SK-N-SH (cell line): ENCODE measurements around the gene PPM1K.

ENCODE experiments used
- CTCF ChIP-seq: fragments of 200-600 bp; sonication (generic); IDR thresholded peaks from 2 replicates; pipeline ENCODE4 v1.6.1; 2017; ENCODE audit warnings: antibody characterized with exemption, mild to moderate bottlenecking, moderate library complexity
- EZH2phosphoT487 ChIP-seq: fragments of 200-600 bp; sonication (generic); IDR thresholded peaks from 2 replicates; pipeline ENCODE4 v1.6.1; 2017; ENCODE audit warnings: low read depth, mixed run types, mild to moderate bottlenecking, antibody characterized with exemption, moderate library complexity, borderline replicate concordance
- FOSL2 ChIP-seq: IDR thresholded peaks from 2 replicates; pipeline ENCODE4 v1.4.0; 2012; ENCODE audit warnings: low read depth, mild to moderate bottlenecking, moderate library complexity, borderline replicate concordance
- JUND ChIP-seq: IDR thresholded peaks from 2 replicates; pipeline ENCODE4 v1.4.0; 2012
- POLR2AphosphoS5 ChIP-seq: IDR thresholded peaks from 2 replicates; pipeline ENCODE4 v1.6.1; 2012; ENCODE audit warnings: low read depth, low read length
- REST ChIP-seq: IDR thresholded peaks from 2 replicates; pipeline ENCODE4 v1.6.1; 2012; ENCODE audit warnings: mild to moderate bottlenecking, low read depth, low read length, moderate library complexity
- RXRA ChIP-seq: IDR thresholded peaks from 2 replicates; pipeline ENCODE4 v1.4.0; 2012; ENCODE audit warnings: low read depth, mild to moderate bottlenecking, borderline replicate concordance
- SIN3A ChIP-seq: IDR thresholded peaks from 2 replicates; pipeline ENCODE4 v1.6.1; 2012; ENCODE audit warnings: low read depth, mild to moderate bottlenecking, low read length, moderate library complexity, borderline replicate concordance
- SMC3 ChIP-seq: IDR thresholded peaks from 2 replicates; pipeline ENCODE4 v1.6.1; 2012; ENCODE audit warnings: low read depth, low read length, improper control_type of control experiment
- USF2 ChIP-seq: fragments of 150-350 bp; IDR thresholded peaks from 2 replicates; pipeline ENCODE4 v1.6.1; 2017; ENCODE audit warnings: antibody characterized with exemption, low read length, low read depth, borderline replicate concordance
- TF ChIP-seq, protein P1 (sequence below): IDR thresholded peaks from 2 replicates; pipeline ENCODE4 v1.4.0; 2012; ENCODE audit warnings: low read depth, borderline replicate concordance

GRCh38 chr4:88275516-88275915 is 8.8 kb downstream of the PPM1K start:
- no peak for TF ChIP-seq REST
- no peak for TF ChIP-seq EZH2phosphoT487
- TF ChIP-seq RXRA = no peak
- TF ChIP-seq CTCF = no peak
- no peak for TF ChIP-seq SIN3A
- TF ChIP-seq FOSL2 = no peak
- no peak for TF ChIP-seq JUND
- no peak for TF ChIP-seq USF2
- TF ChIP-seq SMC3 = no peak
- TF ChIP-seq, protein P1, sequence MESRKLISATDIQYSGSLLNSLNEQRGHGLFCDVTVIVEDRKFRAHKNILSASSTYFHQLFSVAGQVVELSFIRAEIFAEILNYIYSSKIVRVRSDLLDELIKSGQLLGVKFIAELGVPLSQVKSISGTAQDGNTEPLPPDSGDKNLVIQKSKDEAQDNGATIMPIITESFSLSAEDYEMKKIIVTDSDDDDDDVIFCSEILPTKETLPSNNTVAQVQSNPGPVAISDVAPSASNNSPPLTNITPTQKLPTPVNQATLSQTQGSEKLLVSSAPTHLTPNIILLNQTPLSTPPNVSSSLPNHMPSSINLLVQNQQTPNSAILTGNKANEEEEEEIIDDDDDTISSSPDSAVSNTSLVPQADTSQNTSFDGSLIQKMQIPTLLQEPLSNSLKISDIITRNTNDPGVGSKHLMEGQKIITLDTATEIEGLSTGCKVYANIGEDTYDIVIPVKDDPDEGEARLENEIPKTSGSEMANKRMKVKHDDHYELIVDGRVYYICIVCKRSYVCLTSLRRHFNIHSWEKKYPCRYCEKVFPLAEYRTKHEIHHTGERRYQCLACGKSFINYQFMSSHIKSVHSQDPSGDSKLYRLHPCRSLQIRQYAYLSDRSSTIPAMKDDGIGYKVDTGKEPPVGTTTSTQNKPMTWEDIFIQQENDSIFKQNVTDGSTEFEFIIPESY = no peak
- TF ChIP-seq POLR2AphosphoS5 = no peak
